GM12878 (cell line): ENCODE data around the gene ABT1. TPM values are rescaled to one million over a fixed set of nuclear protein-coding genes. Genes with fewer than 3 reads are reported as not detected.

Experiments
- BACH1 ChIP-seq: fragments of 450-650 bp; IDR thresholded peaks from 2 replicates; pipeline ENCODE4 v1.6.1; 2017; ENCODE audit warnings: mild to moderate bottlenecking, borderline replicate concordance
- EP300 ChIP-seq, 2 experiments: fragments of 150-350 bp in 1 of 2; IDR thresholded peaks; 2 replicates each; pipeline ENCODE4 v1.6.1; 2011 to 2012; ENCODE audit warnings: low read depth in 2 of 2, low read length in 2 of 2, borderline replicate concordance in 1 of 2, improper control_type of control experiment in 1 of 2, inconsistent platforms in 1 of 2; ENCODE audit not compliant: control insufficient read depth in 1 of 2
- IKZF2 ChIP-seq, 2 experiments: fragments of 450-650 bp; IDR thresholded peaks; 2 replicates each; pipeline ENCODE4 v1.6.1; 2017; ENCODE audit warnings: mild to moderate bottlenecking in 2 of 2, moderate library complexity in 2 of 2
- IRF3 ChIP-seq: fragments of 450-650 bp; IDR thresholded peaks from 2 replicates; pipeline ENCODE4 v1.6.1; 2014; ENCODE audit warnings: mild to moderate bottlenecking
- JUNB ChIP-seq: IDR thresholded peaks from 2 replicates; pipeline ENCODE4 v1.6.1; 2016; ENCODE audit warnings: antibody characterized with exemption, mild to moderate bottlenecking
- NFIC ChIP-seq: IDR thresholded peaks from 2 replicates; pipeline ENCODE4 v1.6.1; 2012; ENCODE audit warnings: low read depth, mild to moderate bottlenecking, inconsistent platforms, low read length, moderate library complexity
- NR2F1 ChIP-seq: fragments of 450-650 bp; conservative IDR thresholded peaks from 2 replicates; pipeline ENCODE4 v1.6.1; 2017; ENCODE audit warnings: mild to moderate bottlenecking
- POU2F2 ChIP-seq: IDR thresholded peaks from 3 replicates; pipeline ENCODE4 v1.6.1; 2011; ENCODE audit warnings: low read depth, mild to moderate bottlenecking, low read length, borderline replicate concordance
- SKIL ChIP-seq: fragments of 450-650 bp; IDR thresholded peaks from 2 replicates; pipeline ENCODE4 v1.6.1; 2017; ENCODE audit warnings: mild to moderate bottlenecking, low read depth, inconsistent platforms; ENCODE audit not compliant: poor library complexity, severe bottlenecking
- TBL1XR1 ChIP-seq: IDR thresholded peaks from 2 replicates; pipeline ENCODE4 v1.6.1; 2012; ENCODE audit warnings: low read depth, low read length, improper control_type of control experiment
- ZBTB11 ChIP-seq: fragments of 450-650 bp; formaldehyde crosslinking; IDR thresholded peaks from 2 replicates; pipeline ENCODE4 v1.5.0; 2022; ENCODE audit warnings: mild to moderate bottlenecking, missing genetic modification characterization
- polyA plus RNA-seq, 11 experiments: library from polyadenylated mRNA; depleted of rRNA in 4 of 11; unstranded in 6 of 11; stranded (reverse) in 5 of 11; fragments of >200 nt; fragmentation: Nextera tagmentation in 4 of 11; fragmentation: Illumina TruSeq in 1 of 11; extraction: Ambion mirVana in 4 of 11; extraction: Trizol in 1 of 11; gene quantifications; 1 replicate in 1 of 11; 2 replicates in 10 of 11; pipeline versions ENCODE4 v1.2.1 to v1.2.3, GENCODE V29; 2011 to 2016; ENCODE audit warnings: inconsistent platforms in 2 of 11, missing spikeins in 2 of 11, low read depth in 1 of 11
- total RNA-seq, 4 experiments: library from RNA; depleted of rRNA in 3 of 4; stranded (reverse); fragments of >200 nt in 3 of 4; fragmentation: Illumina TruSeq in 1 of 4; extraction: Trizol in 1 of 4; gene quantifications; 2 replicates each; pipeline versions ENCODE4 v1.2.1 to v1.2.3, GENCODE V29; 2013 to 2021
- TF ChIP-seq, protein P1 (sequence below): fragments of 450-650 bp; formaldehyde crosslinking; IDR thresholded peaks from 2 replicates; pipeline ENCODE4 v1.4.0; 2022; ENCODE audit warnings: mild to moderate bottlenecking, moderate library complexity
- TF ChIP-seq, protein P2 (sequence below): fragments of 450-650 bp; IDR thresholded peaks from 2 replicates; pipeline ENCODE4 v1.6.1; 2016; ENCODE audit warnings: mild to moderate bottlenecking
- TF ChIP-seq, protein P3 (sequence below): fragments of 450-650 bp; IDR thresholded peaks from 2 replicates; pipeline ENCODE4 v1.6.1; 2017; ENCODE audit warnings: antibody characterized with exemption, mild to moderate bottlenecking, moderate library complexity

ABT1 gene
- total and polyA plus RNA-seq, 10 of the 15 experiments (the other 5 are each of a cell fraction or from before 2014, with no cell fraction given) = 8.4 to 43.5 (median 28.2) TPM

DNA sequence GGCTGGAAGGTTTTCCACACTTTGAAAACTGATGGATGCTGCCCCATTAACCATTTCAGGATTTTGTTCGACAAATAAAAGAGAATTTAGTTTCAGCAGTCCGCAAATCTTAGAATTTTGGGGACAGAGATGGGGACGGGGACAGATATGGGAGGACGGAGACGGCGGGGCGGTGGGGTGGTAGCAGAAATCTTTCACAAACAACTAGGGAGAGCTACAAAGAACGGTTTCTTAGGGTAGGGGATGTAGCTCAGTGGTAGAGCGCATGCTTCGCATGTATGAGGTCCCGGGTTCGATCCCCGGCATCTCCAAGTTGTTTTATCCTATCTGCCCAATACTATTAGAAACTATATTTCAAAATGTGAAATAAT is 43.5 kb upstream of the ABT1 start (continued):
- TF ChIP-seq, protein P1, sequence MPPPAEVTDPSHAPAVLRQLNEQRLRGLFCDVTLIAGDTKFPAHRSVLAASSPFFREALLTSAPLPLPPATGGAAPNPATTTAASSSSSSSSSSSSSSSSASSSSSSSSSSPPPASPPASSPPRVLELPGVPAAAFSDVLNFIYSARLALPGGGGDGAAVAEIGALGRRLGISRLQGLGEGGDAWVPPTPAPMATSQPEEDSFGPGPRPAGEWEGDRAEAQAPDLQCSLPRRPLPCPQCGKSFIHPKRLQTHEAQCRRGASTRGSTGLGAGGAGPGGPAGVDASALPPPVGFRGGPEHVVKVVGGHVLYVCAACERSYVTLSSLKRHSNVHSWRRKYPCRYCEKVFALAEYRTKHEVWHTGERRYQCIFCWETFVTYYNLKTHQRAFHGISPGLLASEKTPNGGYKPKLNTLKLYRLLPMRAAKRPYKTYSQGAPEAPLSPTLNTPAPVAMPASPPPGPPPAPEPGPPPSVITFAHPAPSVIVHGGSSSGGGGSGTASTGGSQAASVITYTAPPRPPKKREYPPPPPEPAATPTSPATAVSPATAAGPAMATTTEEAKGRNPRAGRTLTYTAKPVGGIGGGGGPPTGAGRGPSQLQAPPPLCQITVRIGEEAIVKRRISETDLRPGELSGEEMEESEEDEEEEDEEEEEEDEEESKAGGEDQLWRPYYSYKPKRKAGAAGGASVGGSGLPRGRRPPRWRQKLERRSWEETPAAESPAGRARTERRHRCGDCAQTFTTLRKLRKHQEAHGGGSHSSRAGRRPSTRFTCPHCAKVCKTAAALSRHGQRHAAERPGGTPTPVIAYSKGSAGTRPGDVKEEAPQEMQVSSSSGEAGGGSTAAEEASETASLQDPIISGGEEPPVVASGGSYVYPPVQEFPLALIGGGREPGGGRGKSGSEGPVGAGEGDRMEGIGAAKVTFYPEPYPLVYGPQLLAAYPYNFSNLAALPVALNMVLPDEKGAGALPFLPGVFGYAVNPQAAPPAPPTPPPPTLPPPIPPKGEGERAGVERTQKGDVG (CRISPR knock-in tag) = no peak
- no peak for TF ChIP-seq ZBTB11
- TF ChIP-seq NFIC = peak; percentile 58; the same call in 1 of the 2 replicates
- TF ChIP-seq IKZF2 (IDR thresholded peaks at IDR 0.05) = peak in 1 of 2 experiments; percentile 5; a peak in 1 of 4 replicates
- TF ChIP-seq EP300 (IDR thresholded peaks at IDR 0.05; ENCODE audit: borderline replicate concordance in 1 of 2, control insufficient read depth in 1 of 2, low read depth in 2 of 2, low read length in 2 of 2) = no peak; a peak in 1 of 4 replicates
- no peak for TF ChIP-seq POU2F2
- peak; percentile 75 for TF ChIP-seq NR2F1
- no peak for TF ChIP-seq IRF3
- TF ChIP-seq BACH1 = no peak
- no peak for TF ChIP-seq TBL1XR1
- peak; percentile 56 for TF ChIP-seq SKIL
- TF ChIP-seq, protein P2, sequence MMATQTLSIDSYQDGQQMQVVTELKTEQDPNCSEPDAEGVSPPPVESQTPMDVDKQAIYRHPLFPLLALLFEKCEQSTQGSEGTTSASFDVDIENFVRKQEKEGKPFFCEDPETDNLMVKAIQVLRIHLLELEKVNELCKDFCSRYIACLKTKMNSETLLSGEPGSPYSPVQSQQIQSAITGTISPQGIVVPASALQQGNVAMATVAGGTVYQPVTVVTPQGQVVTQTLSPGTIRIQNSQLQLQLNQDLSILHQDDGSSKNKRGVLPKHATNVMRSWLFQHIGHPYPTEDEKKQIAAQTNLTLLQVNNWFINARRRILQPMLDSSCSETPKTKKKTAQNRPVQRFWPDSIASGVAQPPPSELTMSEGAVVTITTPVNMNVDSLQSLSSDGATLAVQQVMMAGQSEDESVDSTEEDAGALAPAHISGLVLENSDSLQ = no peak
- TF ChIP-seq JUNB = no peak
- TF ChIP-seq, protein P3, sequence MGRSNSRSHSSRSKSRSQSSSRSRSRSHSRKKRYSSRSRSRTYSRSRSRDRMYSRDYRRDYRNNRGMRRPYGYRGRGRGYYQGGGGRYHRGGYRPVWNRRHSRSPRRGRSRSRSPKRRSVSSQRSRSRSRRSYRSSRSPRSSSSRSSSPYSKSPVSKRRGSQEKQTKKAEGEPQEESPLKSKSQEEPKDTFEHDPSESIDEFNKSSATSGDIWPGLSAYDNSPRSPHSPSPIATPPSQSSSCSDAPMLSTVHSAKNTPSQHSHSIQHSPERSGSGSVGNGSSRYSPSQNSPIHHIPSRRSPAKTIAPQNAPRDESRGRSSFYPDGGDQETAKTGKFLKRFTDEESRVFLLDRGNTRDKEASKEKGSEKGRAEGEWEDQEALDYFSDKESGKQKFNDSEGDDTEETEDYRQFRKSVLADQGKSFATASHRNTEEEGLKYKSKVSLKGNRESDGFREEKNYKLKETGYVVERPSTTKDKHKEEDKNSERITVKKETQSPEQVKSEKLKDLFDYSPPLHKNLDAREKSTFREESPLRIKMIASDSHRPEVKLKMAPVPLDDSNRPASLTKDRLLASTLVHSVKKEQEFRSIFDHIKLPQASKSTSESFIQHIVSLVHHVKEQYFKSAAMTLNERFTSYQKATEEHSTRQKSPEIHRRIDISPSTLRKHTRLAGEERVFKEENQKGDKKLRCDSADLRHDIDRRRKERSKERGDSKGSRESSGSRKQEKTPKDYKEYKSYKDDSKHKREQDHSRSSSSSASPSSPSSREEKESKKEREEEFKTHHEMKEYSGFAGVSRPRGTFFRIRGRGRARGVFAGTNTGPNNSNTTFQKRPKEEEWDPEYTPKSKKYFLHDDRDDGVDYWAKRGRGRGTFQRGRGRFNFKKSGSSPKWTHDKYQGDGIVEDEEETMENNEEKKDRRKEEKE = no peak
